NCI-H2171 (cell line): ENCODE measurements around the gene FNTB.
A peak's percentile ranks its signal among the peaks of the same experiment; 100 is the strongest.
"Not testable (repeated sequence)": the region's sequence is repeated elsewhere in the genome, so short reads cannot be mapped to it uniquely, and the experiment has no call there.

ENCODE experiments used
- DNase-seq: peaks from one replicate; lab custom pipeline; 2025; lab: John Stamatoyannopoulos, UW

Gene FNTB

GRCh38 chr14:65084554-65085505, 98.1 kb downstream of the FNTB start:
- DNase-seq = no peak

- not testable (repeated sequence) for DNase-seq
These were observed 100.0 kb downstream of the FNTB start for GRCh38 chr14:65086686-65087085.

- DNase-seq = not testable (repeated sequence)
These were observed 101.1 kb downstream of the FNTB start for GRCh38 chr14:65087835-65088234.

- no peak for DNase-seq
These were observed 105.7 kb downstream of the FNTB start for GRCh38 chr14:65092349-65092748.

GRCh38 chr14:65095633-65096205, 109.0 kb downstream of the FNTB start:
- no peak for DNase-seq

- DNase-seq = no peak
These were observed 109.8 kb downstream of the FNTB start for GRCh38 chr14:65096323-65097089.

- DNase-seq = no peak
These were observed 111.9 kb downstream of the FNTB start for GRCh38 chr14:65098586-65098985.

GRCh38 chr14:65100922-65101541, 114.3 kb downstream of the FNTB start:
- no peak for DNase-seq

GRCh38 chr14:65101631-65102440, 115.1 kb downstream of the FNTB start:
- no peak for DNase-seq

- peak; percentile 99 for DNase-seq
These were observed 115.9 kb downstream of the FNTB start, which contains the start of gene MAX for GRCh38 chr14:65102441-65103149. Gene MAX, minus strand, starts transcription at chr14:65102517. Its CDS starts 178 bp downstream, at chr14:65102339.

- peak; percentile 76 for DNase-seq
These were observed 116.6 kb downstream of the FNTB start for GRCh38 chr14:65103150-65103760.

GRCh38 chr14:65104791-65105190, 118.1 kb downstream of the FNTB start:
- DNase-seq = no peak

- DNase-seq = no peak
These were observed 119.6 kb downstream of the FNTB start for GRCh38 chr14:65106316-65106715.

- DNase-seq = no peak
These were observed 120.0 kb downstream of the FNTB start for GRCh38 chr14:65106736-65107135.

GRCh38 chr14:65107200-65107599, 120.5 kb downstream of the FNTB start:
- no peak for DNase-seq

GRCh38 chr14:65109357-65109756, 122.7 kb downstream of the FNTB start:
- DNase-seq = no peak

GRCh38 chr14:65110525-65110924, 123.8 kb downstream of the FNTB start:
- DNase-seq = no peak
